ENCODE measurements around the gene QPRT.
"Not testable (repeated sequence)": the region's sequence is repeated elsewhere in the genome, so short reads cannot be mapped to it uniquely, and the experiment has no call there.

The QPRT gene

GRCh38 chr16:29663016-29663806 is 15.8 kb upstream of the QPRT start, which contains the start of gene SPN:
TSS of gene SPN (plus strand) at chr16:29663247. CDS start at chr16:29663729, 482 bp downstream.
- peak; percentile 6 to 54 for DNase-seq

- no peak for DNase-seq
These were observed 15.2 kb upstream of the QPRT start for GRCh38 chr16:29663807-29664090.

GRCh38 chr16:29664091-29664921 is 14.7 kb upstream of the QPRT start:
- peak; percentile 45 to 53 for DNase-seq

GRCh38 chr16:29665294-29666077 is 13.5 kb upstream of the QPRT start:
- DNase-seq: peak; percentile 37 to 65

GRCh38 chr16:29667322-29667610 is 11.7 kb upstream of the QPRT start:
- DNase-seq: not testable (repeated sequence)

GRCh38 chr16:29667755-29668154 is 11.2 kb upstream of the QPRT start:
- no peak for DNase-seq

- no peak for DNase-seq
These were observed 10.7 kb upstream of the QPRT start for GRCh38 chr16:29668267-29668666.

GRCh38 chr16:29673501-29673900 is 5.5 kb upstream of the QPRT start:
- DNase-seq: no peak

- peak in 1 of 2 donors; percentile 6 for DNase-seq
These were observed 4.8 kb upstream of the QPRT start for GRCh38 chr16:29674188-29674587.

- peak; percentile 7 to 53 for DNase-seq
These were observed 3.0 kb upstream of the QPRT start for GRCh38 chr16:29675811-29676643.

- no peak for DNase-seq
These were observed 1.8 kb upstream of the QPRT start for GRCh38 chr16:29676989-29677785.

- DNase-seq: no peak
These were observed 1.2 kb downstream of the QPRT start for GRCh38 chr16:29680180-29680598.

GRCh38 chr16:29683543-29684090 is 4.6 kb downstream of the QPRT start:
- DNase-seq: no peak

- DNase-seq: no peak
These were observed 5.7 kb downstream of the QPRT start for GRCh38 chr16:29684679-29685078.

GRCh38 chr16:29686740-29687332 is 7.9 kb downstream of the QPRT start:
- DNase-seq: no peak

- DNase-seq: no peak
These were observed 8.8 kb downstream of the QPRT start for GRCh38 chr16:29687755-29688154.

- DNase-seq: no peak
These were observed 9.2 kb downstream of the QPRT start for GRCh38 chr16:29688172-29688571.

- not testable (repeated sequence) for DNase-seq
These were observed 10.7 kb downstream of the QPRT start for GRCh38 chr16:29689490-29690351.

GRCh38 chr16:29692606-29693005 is 13.6 kb downstream of the QPRT start:
- not testable (repeated sequence) for DNase-seq
